A172 (cell line): Measurements from ENCODE around the gene FAF2. TPM values are rescaled to one million over a fixed set of nuclear protein-coding genes. Genes with fewer than 3 reads are reported as not detected.

Experiments
- DNase-seq: peaks from one replicate; pipeline ENCODE4 v3.0.0-alpha.2; 2015; ENCODE audit warnings: low spot score
- total RNA-seq: library from RNA; depleted of rRNA; stranded (reverse); fragments of >200 nt; shearing (Covaris generic); gene quantifications from 2 replicates; pipeline ENCODE4 v1.2.3, GENCODE V29; 2014

The FAF2 gene
- total RNA-seq, 1 experiment from 2014 or later, result 59.7 TPM

- peak; percentile 21 for DNase-seq
Measured at GRCh38 chr5:176530983-176531901, 83.1 kb downstream of the FAF2 start.

GRCh38 chr5:176531902-176532493 lies 83.8 kb downstream of the FAF2 start:
- no peak for DNase-seq

- no peak for DNase-seq
Measured at GRCh38 chr5:176532795-176533194, 84.6 kb downstream of the FAF2 start.

- DNase-seq, result no peak
Measured at GRCh38 chr5:176533390-176533789, 85.2 kb downstream of the FAF2 start.

- no peak for DNase-seq
Measured at GRCh38 chr5:176533894-176534611, 85.9 kb downstream of the FAF2 start.

- DNase-seq, result no peak
Measured at GRCh38 chr5:176534640-176535039, 86.5 kb downstream of the FAF2 start.

- peak; percentile 39 for DNase-seq
Measured at GRCh38 chr5:176535101-176535663, 87.0 kb downstream of the FAF2 start.

GRCh38 chr5:176535664-176536131 lies 87.5 kb downstream of the FAF2 start:
- DNase-seq, result no peak

- DNase-seq, result peak; percentile 73
Measured at GRCh38 chr5:176536132-176536901, 88.1 kb downstream of the FAF2 start.

- peak; percentile 98 for DNase-seq
Measured at GRCh38 chr5:176536902-176537553, 88.8 kb downstream of the FAF2 start, which contains the start of gene RNF44. RNF44 (minus strand) TSS chr5:176537402; CDS start chr5:176532472, 4,930 bp downstream.

- peak; percentile 99 for DNase-seq
Measured at GRCh38 chr5:176537554-176538229, 89.5 kb downstream of the FAF2 start.

- DNase-seq, result no peak
Measured at GRCh38 chr5:176538230-176538988, 90.2 kb downstream of the FAF2 start.

- no peak for DNase-seq
Measured at GRCh38 chr5:176538989-176539384, 90.8 kb downstream of the FAF2 start.

GRCh38 chr5:176540476-176540899 lies 92.3 kb downstream of the FAF2 start:
- DNase-seq, result no peak

- DNase-seq, result no peak
Measured at GRCh38 chr5:176540956-176541337, 92.8 kb downstream of the FAF2 start.

GRCh38 chr5:176541338-176542134 lies 93.4 kb downstream of the FAF2 start:
- peak; percentile 69 for DNase-seq

GRCh38 chr5:176542135-176542595 lies 94.0 kb downstream of the FAF2 start:
- no peak for DNase-seq
